NCI-H146 treated with DMSO at 0.1 percent for 48 hours (cell line): ENCODE measurements around the gene SLC38A8.

Experiments used
- DNase-seq: peaks from one replicate; lab custom pipeline; 2025; ENCODE audit not compliant: unreplicated experiment; lab: John Stamatoyannopoulos, UW

The SLC38A8 gene

GRCh38 chr16:84003038-84003437, 39.6 kb downstream of the SLC38A8 start:
- DNase-seq: no peak

GRCh38 chr16:84001726-84002125, 40.9 kb downstream of the SLC38A8 start:
- DNase-seq: no peak

- DNase-seq: no peak
These were observed 41.5 kb downstream of the SLC38A8 start for GRCh38 chr16:84000989-84001642.

GRCh38 chr16:83998091-83998490, 44.5 kb downstream of the SLC38A8 start:
- DNase-seq: no peak

- no peak for DNase-seq
These were observed 45.9 kb downstream of the SLC38A8 start for GRCh38 chr16:83996481-83997252.

GRCh38 chr16:83995754-83996153, 46.8 kb downstream of the SLC38A8 start:
- DNase-seq: peak; percentile 77

GRCh38 chr16:83994703-83995102, 47.9 kb downstream of the SLC38A8 start:
- DNase-seq: no peak

GRCh38 chr16:83994087-83994486, 48.5 kb downstream of the SLC38A8 start:
- no peak for DNase-seq

GRCh38 chr16:83992624-83993023, 50.0 kb downstream of the SLC38A8 start:
- DNase-seq: no peak

- no peak for DNase-seq
These were observed 52.1 kb downstream of the SLC38A8 start for GRCh38 chr16:83990492-83990891.

GRCh38 chr16:83989300-83989699, 53.3 kb downstream of the SLC38A8 start:
- DNase-seq: no peak

- no peak for DNase-seq
These were observed 59.1 kb downstream of the SLC38A8 start for GRCh38 chr16:83983491-83983890.

GRCh38 chr16:83981799-83982198, 60.8 kb downstream of the SLC38A8 start:
- DNase-seq: no peak

- DNase-seq: no peak
These were observed 61.8 kb downstream of the SLC38A8 start for GRCh38 chr16:83980794-83981193.

- no peak for DNase-seq
These were observed 63.2 kb downstream of the SLC38A8 start for GRCh38 chr16:83979441-83979840.

- DNase-seq: no peak
These were observed 64.1 kb downstream of the SLC38A8 start for GRCh38 chr16:83978401-83978904.

GRCh38 chr16:83977056-83977815, 65.4 kb downstream of the SLC38A8 start:
- no peak for DNase-seq

- no peak for DNase-seq
These were observed 66.9 kb downstream of the SLC38A8 start for GRCh38 chr16:83975590-83976260.

- no peak for DNase-seq
These were observed 68.1 kb downstream of the SLC38A8 start for GRCh38 chr16:83974475-83974874.

- no peak for DNase-seq
These were observed 68.8 kb downstream of the SLC38A8 start for GRCh38 chr16:83973581-83974385.
